IMR-90 (cell line): ENCODE measurements around the gene NARF. TPM values are rescaled to one million over a fixed set of nuclear protein-coding genes. Genes with fewer than 3 reads are reported as not detected.

ENCODE experiments used
- ATAC-seq: fragments of 200-7000 bp; cut with Tn5 transposase; 2 replicates; pipeline ENCODE4 v1.9.1; 2020; ENCODE audit warnings: low read depth, mild to moderate bottlenecking, moderate library complexity
- BruUV-seq: library from RNA; stranded (reverse); fragments of 400-500 nt; replicated peaks from 2 replicates; lab custom pipeline; 2021; lab: Mats Ljungman, UMichigan
- CTCF ChIA-PET: fragments of 300-600 bp; formaldehyde crosslinking; extraction: SDS; loops from one replicate; lab custom pipeline; 2021; ENCODE audit warnings: antibody characterized with exemption; lab: Yijun Ruan, JAX
- POLR2A ChIA-PET: fragments of 300-600 bp; sonication (Branson Sonifier 250); formaldehyde crosslinking; loops from one replicate; lab custom pipeline; 2022; ENCODE audit warnings: antibody characterized with exemption; ENCODE audit not compliant: unreplicated experiment; lab: Charles Lee
- DNase-seq: peaks from one replicate; pipeline ENCODE4 v3.0.0; 2013
- H2AFZ ChIP-seq: replicated peaks from 2 replicates; pipeline ENCODE3; 2013; ENCODE audit warnings: low read length, mild to moderate bottlenecking; ENCODE audit not compliant: poor library complexity
- H2AK5ac ChIP-seq: 2 replicates; pipeline ENCODE4 v1.6.1; 2013; ENCODE audit warnings: low read depth, low read length, inconsistent platforms
- H2AK9ac ChIP-seq: replicated peaks from 2 replicates; pipeline ENCODE3; 2013; ENCODE audit warnings: mild to moderate bottlenecking, low read depth, low read length, moderate library complexity; ENCODE audit not compliant: poor library complexity
- H2BK120ac ChIP-seq: 2 replicates; pipeline ENCODE4 v1.6.1; 2013; ENCODE audit warnings: low read depth, low read length, inconsistent platforms
- H2BK15ac ChIP-seq: 3 replicates; pipeline ENCODE4 v1.6.1; 2013; ENCODE audit warnings: low read depth, low read length, inconsistent platforms
- H2BK20ac ChIP-seq: 2 replicates; pipeline ENCODE4 v1.6.1; 2013; ENCODE audit warnings: low read depth, mild to moderate bottlenecking, inconsistent platforms, low read length, moderate library complexity
- H2BK5ac ChIP-seq: 2 replicates; pipeline ENCODE4 v1.6.1; 2013; ENCODE audit warnings: mild to moderate bottlenecking, low read depth, low read length, inconsistent platforms; ENCODE audit not compliant: poor library complexity, severe bottlenecking
- H3K14ac ChIP-seq: replicated peaks from 2 replicates; pipeline ENCODE4 v1.6.1; 2013; ENCODE audit warnings: low read depth, low read length, inconsistent platforms
- H3K18ac ChIP-seq: 2 replicates; pipeline ENCODE4 v1.6.1; 2013; ENCODE audit warnings: low read depth, low read length, control low read depth
- H3K23ac ChIP-seq: 2 replicates; pipeline ENCODE4 v1.6.1; 2013; ENCODE audit warnings: low read depth, low read length, inconsistent platforms
- H3K27ac ChIP-seq: 2 replicates; pipeline ENCODE4 v1.5.1; 2013; ENCODE audit warnings: mild to moderate bottlenecking, control low read depth, low read length; ENCODE audit not compliant: insufficient read depth
- H3K27me3 ChIP-seq: 2 replicates; pipeline ENCODE4 v1.6.1; 2013; ENCODE audit warnings: low read length; ENCODE audit not compliant: control insufficient read depth, insufficient read depth
- H3K36me3 ChIP-seq: 2 replicates; pipeline ENCODE4 v1.6.1; 2013; ENCODE audit warnings: low read length, mixed read lengths; ENCODE audit not compliant: control insufficient read depth, insufficient read depth
- H3K4ac ChIP-seq: 2 replicates; pipeline ENCODE4 v1.6.1; 2013; ENCODE audit warnings: low read depth, low read length, inconsistent platforms
- H3K4me1 ChIP-seq: 2 replicates; pipeline ENCODE4 v1.6.1; 2013; ENCODE audit warnings: low read length, mixed read lengths; ENCODE audit not compliant: control insufficient read depth, insufficient read depth
- H3K4me2 ChIP-seq: 2 replicates; pipeline ENCODE4 v1.6.1; 2013; ENCODE audit warnings: low read depth, mild to moderate bottlenecking, control low read depth, low read length, moderate library complexity
- H3K4me3 ChIP-seq: 2 replicates; pipeline ENCODE4 v1.5.1; 2013; ENCODE audit warnings: low read depth, mild to moderate bottlenecking, control low read depth, low read length, moderate library complexity; ENCODE audit not compliant: insufficient read depth
- H3K56ac ChIP-seq: 2 replicates; pipeline ENCODE4 v1.6.1; 2013; ENCODE audit warnings: low read length, inconsistent platforms; ENCODE audit not compliant: insufficient read depth; ENCODE audit errors: extremely low read depth
- H3K79me1 ChIP-seq, 2 experiments: 2 replicates each; pipeline ENCODE4 v1.6.1; 2013; ENCODE audit warnings: low read length in 2 of 2, inconsistent platforms in 1 of 2, low read depth in 1 of 2
- H3K9ac ChIP-seq: 2 replicates; pipeline ENCODE4 v1.6.1; 2013; ENCODE audit warnings: low read depth, low read length, control low read depth
- H3K9me1 ChIP-seq: 2 replicates; pipeline ENCODE4 v1.6.1; 2013; ENCODE audit warnings: low read length, inconsistent platforms; ENCODE audit not compliant: insufficient read depth
- H3K9me3 ChIP-seq: 2 replicates; pipeline ENCODE4 v1.6.1; 2013; ENCODE audit warnings: low read length; ENCODE audit not compliant: control insufficient read depth, insufficient read depth
- H4K20me1 ChIP-seq: 2 replicates; pipeline ENCODE4 v1.6.1; 2013; ENCODE audit warnings: low read length, inconsistent platforms; ENCODE audit not compliant: insufficient read depth
- H4K5ac ChIP-seq: 2 replicates; pipeline ENCODE4 v1.6.1; 2013; ENCODE audit warnings: mild to moderate bottlenecking, low read depth, low read length, control low read depth
- H4K8ac ChIP-seq, 2 experiments: 2 replicates each; pipeline ENCODE4 v1.6.1; 2013; ENCODE audit warnings: low read depth in 2 of 2, low read length in 2 of 2, control low read depth in 1 of 2, inconsistent platforms in 1 of 2
- H4K91ac ChIP-seq: 2 replicates; pipeline ENCODE4 v1.6.1; 2013; ENCODE audit warnings: low read depth, low read length, inconsistent platforms; ENCODE audit not compliant: insufficient read depth
- BHLHE40 ChIP-seq: fragments of 150-350 bp; IDR thresholded peaks from 2 replicates; pipeline ENCODE4 v1.6.1; 2016; ENCODE audit warnings: mild to moderate bottlenecking, low read depth, low read length
- CEBPB ChIP-seq: IDR thresholded peaks from 2 replicates; pipeline ENCODE4 v1.6.1; 2012; ENCODE audit warnings: low read depth, low read length, improper control_type of control experiment
- CHD1 ChIP-seq: IDR thresholded peaks from 2 replicates; pipeline ENCODE4 v1.6.1; 2012; ENCODE audit warnings: low read depth, low read length, improper control_type of control experiment
- CTCF ChIP-seq: conservative IDR thresholded peaks from 2 replicates; pipeline ENCODE4 v1.5.1; 2012; ENCODE audit warnings: mild to moderate bottlenecking, low read depth, low read length, improper control_type of control experiment
- ELK1 ChIP-seq: fragments of 150-350 bp; IDR thresholded peaks from 2 replicates; pipeline ENCODE4 v1.6.1; 2016; ENCODE audit warnings: low read depth, mild to moderate bottlenecking, low read length, moderate library complexity, borderline replicate concordance
- MAFK ChIP-seq: IDR thresholded peaks from 2 replicates; pipeline ENCODE4 v1.6.1; 2012; ENCODE audit warnings: low read depth, low read length, improper control_type of control experiment
- MAZ ChIP-seq: IDR thresholded peaks from 2 replicates; pipeline ENCODE4 v1.6.1; 2012; ENCODE audit warnings: low read depth, mild to moderate bottlenecking, low read length, improper control_type of control experiment, moderate library complexity, borderline replicate concordance
- MXI1 ChIP-seq: IDR thresholded peaks from 2 replicates; pipeline ENCODE4 v1.6.1; 2012; ENCODE audit warnings: low read depth, mild to moderate bottlenecking, low read length, moderate library complexity, borderline replicate concordance
- NFE2L2 ChIP-seq: fragments of 150-350 bp; IDR thresholded peaks from 2 replicates; pipeline ENCODE4 v1.6.1; 2016; ENCODE audit warnings: low read depth, mild to moderate bottlenecking, low read length
- POLR2A ChIP-seq: IDR thresholded peaks from 2 replicates; pipeline ENCODE4 v1.6.1; 2012; ENCODE audit warnings: mild to moderate bottlenecking, low read depth, low read length
- RAD21 ChIP-seq: IDR thresholded peaks from 2 replicates; pipeline ENCODE4 v1.6.1; 2012; ENCODE audit warnings: low read length, improper control_type of control experiment
- RCOR1 ChIP-seq: IDR thresholded peaks from 2 replicates; pipeline ENCODE4 v1.6.1; 2012; ENCODE audit warnings: mild to moderate bottlenecking, low read length, improper control_type of control experiment; ENCODE audit not compliant: insufficient replicate concordance
- RFX5 ChIP-seq: IDR thresholded peaks from 2 replicates; pipeline ENCODE4 v1.8.0; 2012; ENCODE audit warnings: low read depth, mild to moderate bottlenecking, low read length, moderate library complexity
- SMC3 ChIP-seq: fragments of 150-350 bp; IDR thresholded peaks from 2 replicates; pipeline ENCODE4 v1.6.1; 2016; ENCODE audit warnings: low read depth, mild to moderate bottlenecking, antibody characterized with exemption, low read length, moderate library complexity
- USF2 ChIP-seq: fragments of 150-350 bp; IDR thresholded peaks from 2 replicates; pipeline ENCODE4 v1.6.1; 2017; ENCODE audit warnings: mild to moderate bottlenecking, antibody characterized with exemption, low read length, low read depth
- WGBS, 2 experiments: methylation state at CpG; one replicate each; pipeline versions ENCODE4 v1.1.5 to v1.1.7; 2013; ENCODE audit warnings: missing lambda C conversion rate in 2 of 2; ENCODE audit not compliant: insufficient read length in 1 of 2; ENCODE audit errors: extremely low coverage in 2 of 2; 5-methylcytosine and 5-hydroxymethylcytosine counted together
- dilution Hi-C: fragments of 300-500 bp; cut with HindIII; formaldehyde crosslinking; loops from one replicate; pipeline ENCODE4 v1.14.3; 2018; ENCODE audit warnings: low sequenced_read_pairs; ENCODE audit not compliant: unreplicated experiment
- in situ Hi-C: fragments of 300-500 bp; cut with MboI; formaldehyde crosslinking; loops from 3 replicates; pipeline ENCODE4 v1.14.3; 2019; ENCODE audit warnings: low sequenced_read_pairs, inconsistent platforms, mixed read lengths
- intact Hi-C: fragments of 100-400 bp; cut with micrococcal nuclease; formaldehyde crosslinking; loops from 2 replicates; pipeline ENCODE4 v1.10.0; 2022
- polyA plus RNA-seq, 3 experiments: library from polyadenylated mRNA; depleted of rRNA; stranded (reverse); fragments of >200 nt; gene quantifications; 2 replicates each; pipeline ENCODE4 v1.2.3, GENCODE V29; 2012; ENCODE audit warnings: low replicate concordance in 1 of 3
- total RNA-seq: library from RNA; depleted of rRNA; stranded (reverse); fragments of >200 nt; gene quantifications from 2 replicates; pipeline ENCODE4 v1.2.3, GENCODE V29; 2012

Gene NARF
- total and polyA plus RNA-seq, 2 of the 4 experiments (the other 2 are of a cell fraction) = 83.7 to 94.8 TPM

- ChIA-PET CTCF (no interaction called here), POLR2A (no interaction called here)
- no peak overlapping the region for H2BK15ac ChIP-seq
- H3K18ac ChIP-seq = no peak overlapping the region
- no peak overlapping the region for H3K27ac ChIP-seq
- H2BK120ac ChIP-seq = no peak overlapping the region
- DNase-seq (no peak), ATAC-seq (no peak)
- peak overlapping the region; percentile 37 for H2AK9ac ChIP-seq
- H3K4me2 ChIP-seq = no peak overlapping the region
- H3K9me1 ChIP-seq = no peaks in the 10 kb centered on the region; the same call in 1 of the 2 replicates
- H3K4me3 ChIP-seq = no peak overlapping the region
- no peaks in the 10 kb centered on the region; the same call in 1 of the 2 replicates for H3K4me1 ChIP-seq
- no TSS peak for BruUV-seq
- no peak overlapping the region for H3K9ac ChIP-seq
- intact Hi-C loops = no loop called here
- H2BK20ac ChIP-seq = no peak overlapping the region
- H3K23ac ChIP-seq = no peak overlapping the region
- dilution Hi-C loops = no loop called here
- no peak overlapping the region for H4K8ac ChIP-seq
- no peaks in the 10 kb centered on the region for H3K27me3 ChIP-seq
- 96% methylated on average over 12 of the region's 27 CpGs; no CpG with 5 or more reads in 1 of the 2 experiments for WGBS, 2 experiments
- no peak overlapping the region for H2AK5ac ChIP-seq
- no peaks in the 10 kb centered on the region for H3K9me3 ChIP-seq
- peaks cover 18% of the 10 kb centered on the region for H4K20me1 ChIP-seq
- H3K4ac ChIP-seq = no peak overlapping the region
- H2BK5ac ChIP-seq = no peak overlapping the region
- no peak overlapping the region for H3K56ac ChIP-seq
- H3K14ac ChIP-seq = no peak overlapping the region
- peaks cover 36% of the 10 kb centered on the region for H3K36me3 ChIP-seq
- peaks cover 0 to 15% of the 10 kb centered on the region in 2 experiments; a peak in 2 of 4 replicates for H3K79me1 ChIP-seq
- no peak overlapping the region for H4K5ac ChIP-seq
- H2AFZ ChIP-seq = no peak overlapping the region
- in situ Hi-C loops = no loop called here
- H4K91ac ChIP-seq = no peak overlapping the region
- no peak for TF ChIP-seq CEBPB
- TF ChIP-seq MXI1 = no peak
- no peak for TF ChIP-seq NFE2L2
- TF ChIP-seq RCOR1 = no peak
- TF ChIP-seq CHD1 = no peak
- TF ChIP-seq MAFK = no peak
- TF ChIP-seq MAZ = no peak
- TF ChIP-seq ELK1 = no peak
- no peak for TF ChIP-seq BHLHE40
- TF ChIP-seq POLR2A = no peak
- no peak for TF ChIP-seq RAD21
- no peak for TF ChIP-seq CTCF
- TF ChIP-seq SMC3 = no peak
- no peak for TF ChIP-seq RFX5
- TF ChIP-seq USF2 = no peak
These were observed 16.7 kb upstream of the NARF start for GRCh38 chr17:82441691-82442487.
